Measurements from ENCODE around the gene FPGS. TPM values are rescaled to one million over a fixed set of nuclear protein-coding genes. Genes with fewer than 3 reads are reported as not detected.

The FPGS gene
- total and polyA plus RNA-seq, 4 donors: 42.5 to 115 (median 93.6) TPM

- no peak overlapping the region for H3K9ac ChIP-seq (ENCODE audit: insufficient read depth in 1 of 2, low read length in 2 of 2)
- peak overlapping the region; percentile 78 to 86 for H3K27ac ChIP-seq (ENCODE audit: low read depth in 1 of 2, low read length in 1 of 2)
- TF ChIP-seq CTCF (IDR thresholded peaks at IDR 0.05; ENCODE audit: control extremely low read depth, extremely low read depth): no peak
- H3K4me1 ChIP-seq (ENCODE audit: control insufficient read depth in 5 of 5, insufficient read depth in 5 of 5, low read length in 5 of 5): peaks cover 0 to 21% (median 4%) of the 10 kb centered on the region in 5 donors
- H3K9me3 ChIP-seq (ENCODE audit: control insufficient read depth in 4 of 4, insufficient read depth in 3 of 4, low read length in 3 of 4): no peaks in the 10 kb centered on the region
- no peak overlapping the region for H3K4me3 ChIP-seq
- H3K27me3 ChIP-seq (ENCODE audit: control insufficient read depth in 3 of 3, insufficient read depth in 3 of 3, low read length in 2 of 3): no peaks in the 10 kb centered on the region
- WGBS, 2 donors: 78 to 84% methylated on average over 5 of the region's 5 CpGs
- no peak for DNase-seq
- H3K36me3 ChIP-seq (ENCODE audit: control insufficient read depth in 4 of 4, insufficient read depth in 4 of 4, low read length in 4 of 4): peaks cover 0 to 12% (median 0%) of the 10 kb centered on the region in 4 donors
- no peak for ATAC-seq (ENCODE audit: insufficient read depth, low FRiP score)
These were observed 33.6 kb upstream of the FPGS start for GRCh38 chr9:127769101-127769500.

- H3K4me3 ChIP-seq: peak overlapping the region; percentile 41
These were observed 32.6 kb upstream of the FPGS start for GRCh38 chr9:127769929-127770582.

GRCh38 chr9:127770583-127770904 lies 32.1 kb upstream of the FPGS start:
- Histone ChIP-seq H3K36me3 (ENCODE audit: control insufficient read depth in 4 of 4, insufficient read depth in 4 of 4, low read length in 4 of 4) (peaks cover 0 to 12% (median under 1%) of the 10 kb centered on the region in 4 donors), H3K9me3 (ENCODE audit: control insufficient read depth in 4 of 4, insufficient read depth in 3 of 4, low read length in 3 of 4) (no peaks in the 10 kb centered on the region), H3K4me1 (ENCODE audit: control insufficient read depth in 5 of 5, insufficient read depth in 5 of 5, low read length in 5 of 5) (peaks cover 0 to 21% (median 4%) of the 10 kb centered on the region in 5 donors), H3K27ac (ENCODE audit: low read depth in 1 of 2, low read length in 1 of 2) (peak overlapping the region; percentile 9 to 82), H3K9ac (ENCODE audit: insufficient read depth in 1 of 2, low read length in 2 of 2) (no peak overlapping the region), H3K27me3 (ENCODE audit: control insufficient read depth in 3 of 3, insufficient read depth in 3 of 3, low read length in 2 of 3) (no peaks in the 10 kb centered on the region), H3K4me3 (peak overlapping the region; percentile 41)
- WGBS, 2 donors: 26 to 33% methylated on average over 3 of the region's 3 CpGs
- no peak for ATAC-seq (ENCODE audit: insufficient read depth, low FRiP score)
- TF ChIP-seq CTCF (IDR thresholded peaks at IDR 0.05; ENCODE audit: control extremely low read depth, extremely low read depth): no peak
- DNase-seq: no peak

More at GRCh38 chr9:127769929-127770582, 32.6 kb upstream of the FPGS start:
- H3K9ac ChIP-seq (ENCODE audit: insufficient read depth in 1 of 2, low read length in 2 of 2): no peak overlapping the region
- WGBS, 2 donors: 10 to 33% methylated on average over 4 of the region's 4 CpGs
- peaks cover 0 to 12% (median under 1%) of the 10 kb centered on the region in 4 donors for H3K36me3 ChIP-seq (ENCODE audit: control insufficient read depth in 4 of 4, insufficient read depth in 4 of 4, low read length in 4 of 4)
- DNase-seq (peak in 1 of 3 donors; percentile 54), ATAC-seq (ENCODE audit: insufficient read depth, low FRiP score) (no peak)
- no peaks in the 10 kb centered on the region for H3K27me3 ChIP-seq (ENCODE audit: control insufficient read depth in 3 of 3, insufficient read depth in 3 of 3, low read length in 2 of 3)
- H3K9me3 ChIP-seq (ENCODE audit: control insufficient read depth in 4 of 4, insufficient read depth in 3 of 4, low read length in 3 of 4): no peaks in the 10 kb centered on the region
- H3K27ac ChIP-seq (ENCODE audit: low read depth in 1 of 2, low read length in 1 of 2): peak overlapping the region; percentile 9 to 82
- H3K4me1 ChIP-seq (ENCODE audit: control insufficient read depth in 5 of 5, insufficient read depth in 5 of 5, low read length in 5 of 5): peaks cover 0 to 21% (median 4%) of the 10 kb centered on the region in 5 donors
- peak; percentile 7 for TF ChIP-seq CTCF (IDR thresholded peaks at IDR 0.05; ENCODE audit: control extremely low read depth, extremely low read depth)

Data from lung (tissue), 12 donors.